Psoas muscle (tissue), 8 donors: ENCODE results near the gene ZBTB7B. TPM values are rescaled to one million over a fixed set of nuclear protein-coding genes. Genes with fewer than 3 reads are reported as not detected.
"Not testable (repeated sequence)": the region's sequence is repeated elsewhere in the genome, so short reads cannot be mapped to it uniquely, and the experiment has no call there.

Experiments
- ATAC-seq, 4 donors: fragments of 200-7000 bp; cut with Tn5 transposase; one replicate each; pipeline ENCODE4 v1.9.1; 2020; ENCODE audit warnings: moderate library complexity in 3 of 4, mild to moderate bottlenecking in 2 of 4
- DNase-seq, 2 donors: peaks; one replicate each; pipeline ENCODE4 v3.0.0-alpha.2; 2020
- H3K27ac ChIP-seq: fragments of 200-600 bp; one replicate; pipeline ENCODE4 v1.8.0; 2022
- H3K27me3 ChIP-seq, 3 donors: fragments of 200-600 bp in 1 of 3; one replicate each; pipeline versions ENCODE4 v1.6.1 to v1.8.0; 2013 to 2022; ENCODE audit warnings: low read length in 2 of 3, mild to moderate bottlenecking in 2 of 3, moderate library complexity in 1 of 3; ENCODE audit not compliant: insufficient read depth in 3 of 3
- H3K36me3 ChIP-seq, 2 donors: fragments of 200-600 bp in 1 of 2; one replicate each; pipeline versions ENCODE4 v1.6.1 to v1.8.0; 2013 to 2022; ENCODE audit warnings: low read depth in 1 of 2, mild to moderate bottlenecking in 1 of 2, moderate library complexity in 1 of 2; ENCODE audit not compliant: insufficient read depth in 1 of 2
- H3K4me1 ChIP-seq: fragments of 200-600 bp; one replicate; pipeline ENCODE4 v1.8.0; 2022
- H3K4me3 ChIP-seq: fragments of 200-600 bp; one replicate; pipeline ENCODE4 v1.8.0; 2022; ENCODE audit warnings: mild to moderate bottlenecking
- H3K9me3 ChIP-seq: fragments of 200-600 bp; one replicate; pipeline ENCODE4 v1.8.0; 2022
- WGBS, 3 donors: extraction: QIAGEN DNeasy Blood & Tissue Kit; methylation state at CpG; one replicate each; pipeline versions ENCODE4 v1.1.6 to v1.1.7; 2013; 5-methylcytosine and 5-hydroxymethylcytosine counted together
- intact Hi-C, 2 donors: fragments of 100-400 bp; cut with DNase I; formaldehyde crosslinking; loops; one replicate each; pipeline versions ENCODE4 v1.11.0 to v1.14.2; 2022
- polyA plus RNA-seq, 3 donors: library from polyadenylated mRNA; stranded (reverse); fragments of 200-250 nt; gene quantifications; one replicate each; pipeline ENCODE4 v1.2.3, GENCODE V29; 2013
- total RNA-seq, 4 donors: library from RNA; stranded (reverse); fragmentation: NEBNext Ultra II Directional in 2 of 4; extraction: Animal tissue kit (Norgen Biotek cat#: 25700) in 2 of 4; gene quantifications; one replicate each; pipeline versions ENCODE4 v1.2.1 to v1.2.4, GENCODE V29; 2021 to 2023
- TF ChIP-seq, protein P1 (sequence below): fragments of 200-600 bp; IDR thresholded peaks from one replicate; pipeline ENCODE4 v1.8.0; 2022; ENCODE audit warnings: antibody characterized with exemption
- donor health status: healthy with polysubstance abuse.
- donor health status: DM: no; HTN: no; CAD: no; lungs with moderate emphysema.
- donor health status: Bipolar disorder and iron deficiency.
- donor health status: healthy.
- donor health status: DM: yes; HTN: yes; CAD: no.
- donor health status: DM: no; HTN: no; CAD: no.
- donor health status: DM: no; HTN: no; CAD: no.
- donor health status: DM: yes; HTN: yes; CAD: no.

ZBTB7B gene
- total and polyA plus RNA-seq, 7 donors = 20.2 to 97.9 (median 55.5) TPM

- TF ChIP-seq, protein P1, sequence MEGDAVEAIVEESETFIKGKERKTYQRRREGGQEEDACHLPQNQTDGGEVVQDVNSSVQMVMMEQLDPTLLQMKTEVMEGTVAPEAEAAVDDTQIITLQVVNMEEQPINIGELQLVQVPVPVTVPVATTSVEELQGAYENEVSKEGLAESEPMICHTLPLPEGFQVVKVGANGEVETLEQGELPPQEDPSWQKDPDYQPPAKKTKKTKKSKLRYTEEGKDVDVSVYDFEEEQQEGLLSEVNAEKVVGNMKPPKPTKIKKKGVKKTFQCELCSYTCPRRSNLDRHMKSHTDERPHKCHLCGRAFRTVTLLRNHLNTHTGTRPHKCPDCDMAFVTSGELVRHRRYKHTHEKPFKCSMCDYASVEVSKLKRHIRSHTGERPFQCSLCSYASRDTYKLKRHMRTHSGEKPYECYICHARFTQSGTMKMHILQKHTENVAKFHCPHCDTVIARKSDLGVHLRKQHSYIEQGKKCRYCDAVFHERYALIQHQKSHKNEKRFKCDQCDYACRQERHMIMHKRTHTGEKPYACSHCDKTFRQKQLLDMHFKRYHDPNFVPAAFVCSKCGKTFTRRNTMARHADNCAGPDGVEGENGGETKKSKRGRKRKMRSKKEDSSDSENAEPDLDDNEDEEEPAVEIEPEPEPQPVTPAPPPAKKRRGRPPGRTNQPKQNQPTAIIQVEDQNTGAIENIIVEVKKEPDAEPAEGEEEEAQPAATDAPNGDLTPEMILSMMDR = no peak
- DNase-seq = peak; percentile 58 to 63
- Histone ChIP-seq H3K9me3 (no peaks in the 10 kb centered on the region), H3K36me3 (peaks cover 3 to 11% of the 10 kb centered on the region in 2 donors), H3K27ac (peak overlapping the region; percentile 99), H3K27me3 (no peaks in the 10 kb centered on the region), H3K4me3 (peak overlapping the region; percentile 84), H3K4me1 (peaks cover 39% of the 10 kb centered on the region)
- 0 to 1% (median 1%) methylated on average over 24 of the region's 24 CpGs for WGBS, 3 donors
- no peak for ATAC-seq
- intact Hi-C loops = loop anchor here in 1 of 2 donors (2.0 kb wide), 1 partner anchor 27 kb away; the partner anchor contains the start of gene ZBTB7B
Measured at GRCh38 chr1:154975409-154976059, 27.1 kb upstream of the ZBTB7B start.

GRCh38 chr1:154977762-154978161, 24.8 kb upstream of the ZBTB7B start:
- Histone ChIP-seq H3K4me1 (peaks cover 25% of the 10 kb centered on the region), H3K36me3 (peaks cover 3 to 11% of the 10 kb centered on the region in 2 donors)
- H3K27ac ChIP-seq, DNase-seq, H3K4me3 ChIP-seq, H3K27me3 ChIP-seq, H3K9me3 ChIP-seq, ATAC-seq, intact Hi-C loops: not testable (repeated sequence)
- WGBS, 3 donors = 70 to 81% (median 75%) methylated on average over 3 of the region's 3 CpGs

DNA sequence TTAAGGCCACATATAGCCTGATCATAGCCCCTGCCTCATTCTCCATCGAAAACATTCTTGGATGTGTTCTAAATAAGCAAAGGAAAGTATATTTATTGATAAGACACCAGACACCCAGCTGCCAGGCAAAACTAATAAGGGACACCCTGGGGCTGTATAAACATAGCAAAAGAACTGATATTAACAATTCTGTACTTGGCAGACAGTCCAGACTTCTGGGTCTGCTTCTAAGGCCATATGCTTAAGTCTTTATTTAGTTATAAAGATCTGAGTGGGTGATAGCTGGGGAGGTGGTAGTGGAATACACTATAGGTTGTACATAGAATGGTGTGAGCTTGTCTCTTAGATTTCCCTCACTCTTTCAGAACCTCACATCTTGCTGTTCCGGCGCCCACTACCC, 24.2 kb upstream of the ZBTB7B start:
- no peaks in the 10 kb centered on the region for H3K27me3 ChIP-seq
- TF ChIP-seq, protein P1 = no peak
- no peak for ATAC-seq
- peaks cover 3 to 11% of the 10 kb centered on the region in 2 donors for H3K36me3 ChIP-seq
- H3K27ac ChIP-seq = no peak overlapping the region
- no peaks in the 10 kb centered on the region for H3K9me3 ChIP-seq
- 92 to 99% (median 96%) methylated on average over 3 of the region's 3 CpGs for WGBS, 3 donors
- H3K4me3 ChIP-seq = no peak overlapping the region
- intact Hi-C loops = no loop called here
- no peak for DNase-seq
- peaks cover 21% of the 10 kb centered on the region for H3K4me1 ChIP-seq

DNA sequence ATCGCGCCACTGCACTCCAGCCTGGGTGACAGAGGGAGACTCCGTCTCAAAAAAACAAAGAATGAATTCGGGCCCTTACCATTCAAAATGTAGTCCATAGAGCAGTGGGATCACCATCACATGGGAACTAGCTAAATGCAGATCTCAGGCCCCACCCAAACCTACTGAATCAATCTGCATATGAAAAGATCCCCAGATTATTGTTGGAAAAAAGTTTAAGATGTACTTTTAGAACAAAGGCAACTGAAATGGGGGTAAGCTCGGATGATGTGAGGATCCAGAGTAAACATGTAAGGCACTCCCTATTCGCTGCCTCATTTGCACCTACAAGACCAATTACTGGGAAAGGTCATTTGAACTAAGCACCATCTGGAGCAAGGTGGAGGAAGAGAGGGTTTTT, 20.3 kb upstream of the ZBTB7B start:
- DNase-seq (no peak), ATAC-seq (no peak)
- peaks cover 17% of the 10 kb centered on the region for H3K4me1 ChIP-seq
- H3K36me3 ChIP-seq = peaks cover 3 to 11% of the 10 kb centered on the region in 2 donors
- no peaks in the 10 kb centered on the region for H3K27me3 ChIP-seq
- TF ChIP-seq, protein P1 = no peak
- 55 to 70% (median 69%) methylated on average over 4 to 6 of the region's 6 CpGs for WGBS, 3 donors
- H3K9me3 ChIP-seq = no peaks in the 10 kb centered on the region
- H3K27ac ChIP-seq = peak overlapping the region; percentile 32
- peak overlapping the region; percentile 72 for H3K4me3 ChIP-seq
- intact Hi-C loops = no loop called here

DNA sequence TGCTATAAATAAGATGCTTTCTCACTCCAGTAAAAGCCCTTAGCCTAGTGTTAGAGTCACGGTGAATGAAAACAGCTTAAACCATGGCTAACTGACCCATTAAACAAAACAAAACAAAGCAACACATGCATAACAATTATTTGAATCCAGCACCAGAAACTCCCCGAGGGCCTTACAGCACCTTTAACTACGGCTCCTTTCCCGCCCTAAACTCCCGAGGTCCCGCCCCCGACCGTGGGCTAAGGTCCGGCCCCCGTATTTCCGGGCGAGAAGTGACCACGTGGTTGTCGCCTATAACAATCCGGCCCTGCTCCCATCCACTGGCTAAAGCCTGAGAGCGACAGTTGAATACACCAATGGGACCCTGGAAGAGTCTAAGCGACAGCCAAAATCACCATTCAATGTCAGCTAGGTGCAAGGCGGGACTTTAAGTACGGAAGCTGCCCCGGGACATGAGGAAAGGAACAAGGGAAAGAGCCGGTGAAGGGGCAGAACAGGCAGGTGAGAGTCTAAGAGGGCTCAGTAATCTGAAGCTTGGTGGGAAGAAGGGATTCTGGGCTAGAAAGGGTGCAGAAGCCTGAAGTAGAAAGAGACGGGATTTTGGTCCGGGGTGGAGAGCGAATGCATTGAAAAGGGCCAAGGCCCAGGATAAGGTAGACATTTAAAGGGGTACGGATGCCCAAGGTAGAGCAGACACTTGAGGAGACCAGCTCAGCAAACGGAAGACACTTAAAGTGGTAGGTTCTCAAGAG, 19.5 kb upstream of the ZBTB7B start, which contains the start of gene FLAD1:
Gene FLAD1 (plus strand): TSS at position 448 of the 752 bp plus-strand sequence. CDS start 351 bp downstream, outside the sequence.
- Histone ChIP-seq H3K9me3 (no peaks in the 10 kb centered on the region), H3K36me3 (peaks cover 3 to 15% of the 10 kb centered on the region in 2 donors), H3K27ac (peak within 1 kb of the TSS; percentile 75), H3K4me1 (peaks cover 17% of the 10 kb centered on the region), H3K27me3 (no peaks in the 10 kb centered on the region), H3K4me3 (peak within 1 kb of the TSS; percentile 72)
- peak; percentile 99 to 100 (median 100) for ATAC-seq
- DNase-seq = peak; percentile 92 to 96
- intact Hi-C loops = no loop called here
- 0 to 1% (median 0%) methylated on average over 26 of the region's 26 CpGs for WGBS, 3 donors
- TF ChIP-seq, protein P1 = no peak
